Sigmoid colon (tissue), 7 donors: ENCODE measurements around the gene WDR91. TPM values are rescaled to one million over a fixed set of nuclear protein-coding genes. Genes with fewer than 3 reads are reported as not detected.

ENCODE experiments used
- DNase-seq: peaks from one replicate; pipeline ENCODE4 v3.0.0-alpha.2; 2019
- H3K27ac ChIP-seq, 4 donors: fragments of 200-600 bp; sonication (generic); one replicate each; pipeline ENCODE4 v1.5.1; 2016 to 2019; ENCODE audit warnings: mild to moderate bottlenecking in 1 of 4
- H3K27me3 ChIP-seq, 3 donors: fragments of 200-600 bp; sonication (generic); one replicate each; pipeline ENCODE4 v1.5.1; 2019; ENCODE audit warnings: mild to moderate bottlenecking in 1 of 3
- H3K36me3 ChIP-seq, 4 donors: fragments of 200-600 bp; sonication (generic); one replicate each; pipeline ENCODE4 v1.5.1; 2016 to 2019
- H3K4me1 ChIP-seq, 4 donors: fragments of 200-600 bp; sonication (generic); one replicate each; pipeline ENCODE4 v1.5.1; 2017 to 2019
- H3K4me3 ChIP-seq, 4 donors: fragments of 200-600 bp; sonication (generic); one replicate each; pipeline ENCODE4 v1.5.1; 2017 to 2019; ENCODE audit warnings: mild to moderate bottlenecking in 2 of 4, moderate library complexity in 1 of 4
- H3K9me3 ChIP-seq, 4 donors: fragments of 200-600 bp in 3 of 4; sonication (generic) in 3 of 4; one replicate each; pipeline versions ENCODE4 v1.5.1 to v1.6.1; 2013 to 2019
- CTCF ChIP-seq, 4 experiments: fragments of 450-650 bp in 3 of 4; fragments of 200-600 bp in 1 of 4; IDR thresholded peaks; one replicate each; pipeline ENCODE4 v1.5.1; 2016 to 2019; ENCODE audit warnings: antibody characterized with exemption in 4 of 4, mild to moderate bottlenecking in 3 of 4, moderate library complexity in 2 of 4
- EP300 ChIP-seq, 4 donors: sonication (generic); formaldehyde crosslinking; IDR thresholded peaks; one replicate each; pipeline ENCODE4 v1.6.1; 2017; ENCODE audit warnings: antibody characterized with exemption in 4 of 4
- POLR2A ChIP-seq, 2 donors: fragments of 450-650 bp; IDR thresholded peaks; one replicate each; pipeline ENCODE4 v1.6.1; 2016; ENCODE audit warnings: antibody characterized with exemption in 2 of 2, mild to moderate bottlenecking in 2 of 2, moderate library complexity in 2 of 2
- POLR2AphosphoS5 ChIP-seq, 4 donors: sonication (generic); formaldehyde crosslinking; IDR thresholded peaks; one replicate each; pipeline ENCODE4 v1.6.1; 2017; ENCODE audit warnings: antibody characterized with exemption in 4 of 4
- WGBS, 2 donors: extraction: QIAGEN DNeasy Blood & Tissue Kit; methylation state at CpG; one replicate each; pipeline ENCODE4 v1.1.7; 2013; 5-methylcytosine and 5-hydroxymethylcytosine counted together
- intact Hi-C: fragments of 100-400 bp; cut with DNase I; formaldehyde crosslinking; loops from one replicate; pipeline ENCODE4 v1.15.1; 2023
- polyA plus RNA-seq, 3 donors: library from polyadenylated mRNA; stranded (reverse); fragments of 200-250 nt; gene quantifications; one replicate each; pipeline ENCODE4 v1.2.3, GENCODE V29; 2013
- total RNA-seq, 4 donors: library from RNA; depleted of rRNA; stranded (reverse); fragments of >200 nt; gene quantifications; one replicate each; pipeline ENCODE4 v1.1.0, GENCODE V29; 2016
- donor health status: healthy with polysubstance abuse.
- donor health status: Bipolar disorder and iron deficiency.
- donor health status: healthy.

WDR91 gene
- total and polyA plus RNA-seq, 7 donors, result 2.1 to 14.1 (median 11.0) TPM

GRCh38 chr7:135154734-135155133, 56.6 kb downstream of the WDR91 start:
- Histone ChIP-seq H3K4me1 (peaks cover 0 to 33% (median 11%) of the 10 kb centered on the region in 4 donors), H3K27ac (no peak overlapping the region), H3K4me3 (no peak overlapping the region), H3K27me3 (no peaks in the 10 kb centered on the region), H3K36me3 (peaks cover 0 to 17% (median 2%) of the 10 kb centered on the region in 4 donors), H3K9me3 (no peaks in the 10 kb centered on the region)
- DNase-seq, result no peak
- WGBS, 2 donors, result 15 to 86% methylated on average over 1 of the region's 1 CpG
- intact Hi-C loops, result no loop called here
- TF ChIP-seq POLR2A (IDR thresholded peaks at IDR 0.05) (no peak), CTCF (IDR thresholded peaks at IDR 0.05) (no peak), EP300 (IDR thresholded peaks at IDR 0.05) (no peak), POLR2AphosphoS5 (IDR thresholded peaks at IDR 0.05) (no peak)

- Histone ChIP-seq H3K9me3 (no peaks in the 10 kb centered on the region), H3K4me3 (no peak overlapping the region), H3K4me1 (peaks cover 0 to 32% (median 17%) of the 10 kb centered on the region in 4 donors), H3K27ac (no peak overlapping the region), H3K36me3 (peaks cover 0 to 17% (median 2%) of the 10 kb centered on the region in 4 donors), H3K27me3 (no peaks in the 10 kb centered on the region)
- intact Hi-C loops, result no loop called here
- TF ChIP-seq POLR2AphosphoS5 (IDR thresholded peaks at IDR 0.05) (no peak), CTCF (IDR thresholded peaks at IDR 0.05) (no peak), POLR2A (IDR thresholded peaks at IDR 0.05) (no peak), EP300 (IDR thresholded peaks at IDR 0.05) (no peak)
- WGBS, 2 donors, result 54 to 99% methylated on average over 1 of the region's 1 CpG
- no peak for DNase-seq
These were observed 58.9 kb downstream of the WDR91 start for GRCh38 chr7:135152442-135152841.

GRCh38 chr7:135151533-135151932, 59.8 kb downstream of the WDR91 start:
- intact Hi-C loops, result no loop called here
- DNase-seq, result no peak
- Histone ChIP-seq H3K4me1 (peaks cover 0 to 36% (median 22%) of the 10 kb centered on the region in 4 donors), H3K4me3 (no peak overlapping the region), H3K9me3 (no peaks in the 10 kb centered on the region), H3K27me3 (no peaks in the 10 kb centered on the region), H3K36me3 (peaks cover 0 to 17% (median 2%) of the 10 kb centered on the region in 4 donors), H3K27ac (peak overlapping the region in 3 of 4 donors; percentile 86 to 97 (median 90))
- TF ChIP-seq CTCF (IDR thresholded peaks at IDR 0.05) (no peak), EP300 (IDR thresholded peaks at IDR 0.05) (no peak), POLR2A (IDR thresholded peaks at IDR 0.05) (no peak), POLR2AphosphoS5 (IDR thresholded peaks at IDR 0.05) (peak in 1 of 4 donors; percentile 15)
- WGBS, 2 donors, result 78 to 82% methylated on average over 6 of the region's 6 CpGs

GRCh38 chr7:135151132-135151531, 60.2 kb downstream of the WDR91 start:
- H3K27ac ChIP-seq, result peak overlapping the region in 3 of 4 donors; percentile 86 to 97 (median 90)
- no peak overlapping the region for H3K4me3 ChIP-seq
- H3K9me3 ChIP-seq, result no peaks in the 10 kb centered on the region
- WGBS, 2 donors, result 86 to 96% methylated on average over 2 of the region's 2 CpGs
- TF ChIP-seq EP300 (IDR thresholded peaks at IDR 0.05), result no peak
- no peak for TF ChIP-seq POLR2A (IDR thresholded peaks at IDR 0.05)
- no peak for TF ChIP-seq CTCF (IDR thresholded peaks at IDR 0.05)
- no peak for TF ChIP-seq POLR2AphosphoS5 (IDR thresholded peaks at IDR 0.05)
- DNase-seq, result no peak
- peaks cover 0 to 17% (median 2%) of the 10 kb centered on the region in 4 donors for H3K36me3 ChIP-seq
- intact Hi-C loops, result no loop called here
- no peaks in the 10 kb centered on the region for H3K27me3 ChIP-seq
- H3K4me1 ChIP-seq, result peaks cover 0 to 36% (median 22%) of the 10 kb centered on the region in 4 donors
